ENCODE measurements around the gene TIGAR.

GRCh38 chr12:4293299-4293965 is 27.6 kb upstream of the TIGAR start:
- TF ChIP-seq, protein P1, sequence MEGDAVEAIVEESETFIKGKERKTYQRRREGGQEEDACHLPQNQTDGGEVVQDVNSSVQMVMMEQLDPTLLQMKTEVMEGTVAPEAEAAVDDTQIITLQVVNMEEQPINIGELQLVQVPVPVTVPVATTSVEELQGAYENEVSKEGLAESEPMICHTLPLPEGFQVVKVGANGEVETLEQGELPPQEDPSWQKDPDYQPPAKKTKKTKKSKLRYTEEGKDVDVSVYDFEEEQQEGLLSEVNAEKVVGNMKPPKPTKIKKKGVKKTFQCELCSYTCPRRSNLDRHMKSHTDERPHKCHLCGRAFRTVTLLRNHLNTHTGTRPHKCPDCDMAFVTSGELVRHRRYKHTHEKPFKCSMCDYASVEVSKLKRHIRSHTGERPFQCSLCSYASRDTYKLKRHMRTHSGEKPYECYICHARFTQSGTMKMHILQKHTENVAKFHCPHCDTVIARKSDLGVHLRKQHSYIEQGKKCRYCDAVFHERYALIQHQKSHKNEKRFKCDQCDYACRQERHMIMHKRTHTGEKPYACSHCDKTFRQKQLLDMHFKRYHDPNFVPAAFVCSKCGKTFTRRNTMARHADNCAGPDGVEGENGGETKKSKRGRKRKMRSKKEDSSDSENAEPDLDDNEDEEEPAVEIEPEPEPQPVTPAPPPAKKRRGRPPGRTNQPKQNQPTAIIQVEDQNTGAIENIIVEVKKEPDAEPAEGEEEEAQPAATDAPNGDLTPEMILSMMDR (IDR thresholded peaks at IDR 0.05; ENCODE audit: poor library complexity, severe bottlenecking) = no peak
- TF ChIP-seq EZH2 (IDR thresholded peaks at IDR 0.05; ENCODE audit: borderline replicate concordance, insufficient read depth, low read length, poor library complexity, severe bottlenecking) = no peak
- no peak for TF ChIP-seq SMC3 (conservative IDR thresholded peaks at IDR 0.05; ENCODE audit: poor library complexity)
- no peak for TF ChIP-seq TAF1 (IDR thresholded peaks at IDR 0.05; ENCODE audit: low read depth)
- TF ChIP-seq, protein P2, sequence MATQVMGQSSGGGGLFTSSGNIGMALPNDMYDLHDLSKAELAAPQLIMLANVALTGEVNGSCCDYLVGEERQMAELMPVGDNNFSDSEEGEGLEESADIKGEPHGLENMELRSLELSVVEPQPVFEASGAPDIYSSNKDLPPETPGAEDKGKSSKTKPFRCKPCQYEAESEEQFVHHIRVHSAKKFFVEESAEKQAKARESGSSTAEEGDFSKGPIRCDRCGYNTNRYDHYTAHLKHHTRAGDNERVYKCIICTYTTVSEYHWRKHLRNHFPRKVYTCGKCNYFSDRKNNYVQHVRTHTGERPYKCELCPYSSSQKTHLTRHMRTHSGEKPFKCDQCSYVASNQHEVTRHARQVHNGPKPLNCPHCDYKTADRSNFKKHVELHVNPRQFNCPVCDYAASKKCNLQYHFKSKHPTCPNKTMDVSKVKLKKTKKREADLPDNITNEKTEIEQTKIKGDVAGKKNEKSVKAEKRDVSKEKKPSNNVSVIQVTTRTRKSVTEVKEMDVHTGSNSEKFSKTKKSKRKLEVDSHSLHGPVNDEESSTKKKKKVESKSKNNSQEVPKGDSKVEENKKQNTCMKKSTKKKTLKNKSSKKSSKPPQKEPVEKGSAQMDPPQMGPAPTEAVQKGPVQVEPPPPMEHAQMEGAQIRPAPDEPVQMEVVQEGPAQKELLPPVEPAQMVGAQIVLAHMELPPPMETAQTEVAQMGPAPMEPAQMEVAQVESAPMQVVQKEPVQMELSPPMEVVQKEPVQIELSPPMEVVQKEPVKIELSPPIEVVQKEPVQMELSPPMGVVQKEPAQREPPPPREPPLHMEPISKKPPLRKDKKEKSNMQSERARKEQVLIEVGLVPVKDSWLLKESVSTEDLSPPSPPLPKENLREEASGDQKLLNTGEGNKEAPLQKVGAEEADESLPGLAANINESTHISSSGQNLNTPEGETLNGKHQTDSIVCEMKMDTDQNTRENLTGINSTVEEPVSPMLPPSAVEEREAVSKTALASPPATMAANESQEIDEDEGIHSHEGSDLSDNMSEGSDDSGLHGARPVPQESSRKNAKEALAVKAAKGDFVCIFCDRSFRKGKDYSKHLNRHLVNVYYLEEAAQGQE (IDR thresholded peaks at IDR 0.05; ENCODE audit: borderline replicate concordance) = no peak
- TF ChIP-seq EP300 (conservative IDR thresholded peaks at IDR 0.05; ENCODE audit: poor library complexity, severe bottlenecking) = no peak
- TF ChIP-seq RAD21 (conservative IDR thresholded peaks at IDR 0.05) = no peak
- no peak for TF ChIP-seq POLR2AphosphoS5 (IDR thresholded peaks at IDR 0.05)
